GM13977 (cell line): ENCODE measurements around the gene TTN.

Experiments used
- DNase-seq: peaks from one replicate; pipeline ENCODE4 v3.0.0; 2012; ENCODE audit warnings: low spot score
- in situ Hi-C: fragments of 300-500 bp; cut with MboI; formaldehyde crosslinking; loops from one replicate; pipeline ENCODE4 v1.12.0; 2022; ENCODE audit warnings: low sequenced_read_pairs, low pct_unique_long_range_greater_than_20kb, mixed read lengths, inconsistent platforms; ENCODE audit not compliant: unreplicated experiment
- TF ChIP-seq, protein P1 (sequence below): IDR thresholded peaks from 2 replicates; pipeline ENCODE4 v1.5.1; 2012; ENCODE audit warnings: mild to moderate bottlenecking, control low read depth; ENCODE audit not compliant: insufficient read depth; ENCODE audit errors: extremely low read depth, missing control alignments

TTN gene

DNA sequence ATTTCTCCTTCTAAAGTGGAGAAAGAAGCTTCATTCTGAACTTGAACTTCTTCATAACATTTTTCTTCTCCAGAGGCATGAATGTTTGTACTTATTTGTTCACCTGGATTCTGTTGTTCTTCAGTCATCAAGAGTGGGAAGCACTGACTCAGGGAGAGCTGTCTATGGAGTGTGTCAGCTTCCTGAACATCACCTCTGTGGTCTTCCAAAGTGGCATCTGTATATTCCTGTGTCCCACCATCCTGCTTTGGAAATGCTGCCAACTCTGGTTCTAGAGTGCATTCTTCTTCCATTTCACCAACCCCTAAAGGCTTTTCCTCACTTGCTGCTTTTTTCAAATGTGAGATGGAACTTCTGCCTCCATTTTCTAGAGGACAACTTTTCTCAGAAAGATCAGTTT, 59.5 kb downstream of the TTN start:
- in situ Hi-C loops: no loop called here
- TF ChIP-seq, protein P1, sequence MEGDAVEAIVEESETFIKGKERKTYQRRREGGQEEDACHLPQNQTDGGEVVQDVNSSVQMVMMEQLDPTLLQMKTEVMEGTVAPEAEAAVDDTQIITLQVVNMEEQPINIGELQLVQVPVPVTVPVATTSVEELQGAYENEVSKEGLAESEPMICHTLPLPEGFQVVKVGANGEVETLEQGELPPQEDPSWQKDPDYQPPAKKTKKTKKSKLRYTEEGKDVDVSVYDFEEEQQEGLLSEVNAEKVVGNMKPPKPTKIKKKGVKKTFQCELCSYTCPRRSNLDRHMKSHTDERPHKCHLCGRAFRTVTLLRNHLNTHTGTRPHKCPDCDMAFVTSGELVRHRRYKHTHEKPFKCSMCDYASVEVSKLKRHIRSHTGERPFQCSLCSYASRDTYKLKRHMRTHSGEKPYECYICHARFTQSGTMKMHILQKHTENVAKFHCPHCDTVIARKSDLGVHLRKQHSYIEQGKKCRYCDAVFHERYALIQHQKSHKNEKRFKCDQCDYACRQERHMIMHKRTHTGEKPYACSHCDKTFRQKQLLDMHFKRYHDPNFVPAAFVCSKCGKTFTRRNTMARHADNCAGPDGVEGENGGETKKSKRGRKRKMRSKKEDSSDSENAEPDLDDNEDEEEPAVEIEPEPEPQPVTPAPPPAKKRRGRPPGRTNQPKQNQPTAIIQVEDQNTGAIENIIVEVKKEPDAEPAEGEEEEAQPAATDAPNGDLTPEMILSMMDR: no peak
- DNase-seq: no peak

DNA sequence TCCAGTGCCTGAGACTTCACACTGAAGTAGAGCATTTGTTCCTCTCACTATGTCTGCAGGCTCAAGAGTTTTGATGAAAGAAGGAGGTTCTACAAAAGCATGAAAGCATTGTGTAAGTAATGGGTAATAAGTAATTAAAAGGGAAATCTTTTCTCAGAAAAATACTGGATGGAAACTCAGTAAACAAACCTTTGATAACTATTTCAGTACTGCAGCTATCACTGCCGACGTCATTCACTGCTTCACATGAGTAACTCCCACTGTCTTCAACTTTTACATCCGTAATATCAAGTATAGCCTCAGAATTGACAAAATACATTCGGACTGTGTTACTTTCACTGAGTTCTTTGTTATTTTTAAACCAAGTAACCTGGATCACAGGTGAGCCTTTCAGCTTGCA, 72.7 kb downstream of the TTN start:
- no peak for DNase-seq
- in situ Hi-C loops: no loop called here
- TF ChIP-seq, protein P1: no peak

DNA sequence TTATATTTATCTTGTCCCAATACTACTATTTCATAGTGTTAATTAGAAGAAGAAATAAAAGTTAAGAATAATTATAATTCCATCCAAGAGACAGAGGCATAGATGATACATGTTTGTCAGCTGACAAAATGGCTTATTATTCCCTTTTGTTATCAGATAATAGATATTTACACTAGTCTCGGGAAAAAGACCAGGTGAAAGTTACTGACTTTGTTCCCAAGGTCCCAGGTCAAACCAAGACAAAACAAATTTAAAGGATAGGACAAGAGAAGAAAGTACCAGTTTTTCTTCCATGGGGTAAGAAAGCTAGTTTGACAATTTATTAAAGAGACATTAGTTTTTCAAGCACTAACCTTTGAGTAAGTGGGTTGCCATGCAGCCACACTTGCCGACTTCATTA, 73.2 kb downstream of the TTN start:
- DNase-seq: no peak
- TF ChIP-seq, protein P1: no peak
- in situ Hi-C loops: no loop called here

DNA sequence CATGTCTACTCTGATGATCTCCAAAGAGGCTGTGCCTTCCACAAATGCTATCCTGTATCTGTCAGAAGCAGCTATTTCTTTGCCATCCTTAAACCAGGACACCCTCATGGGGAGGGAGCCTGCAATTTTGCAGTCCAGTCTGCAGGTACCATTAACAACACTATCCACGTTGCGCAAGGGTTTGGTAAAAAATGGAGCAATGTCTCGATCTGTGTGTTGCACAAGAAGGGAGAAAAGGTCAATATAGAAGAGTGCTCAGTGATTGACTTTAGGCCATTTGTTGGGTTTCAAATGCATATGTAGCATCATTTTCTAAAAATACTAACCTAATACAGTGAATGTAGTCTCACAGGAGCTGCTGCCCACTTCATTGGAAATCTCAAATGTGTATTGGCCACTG, 74.3 kb downstream of the TTN start:
- no peak for DNase-seq
- in situ Hi-C loops: no loop called here
- TF ChIP-seq, protein P1: no peak

DNA sequence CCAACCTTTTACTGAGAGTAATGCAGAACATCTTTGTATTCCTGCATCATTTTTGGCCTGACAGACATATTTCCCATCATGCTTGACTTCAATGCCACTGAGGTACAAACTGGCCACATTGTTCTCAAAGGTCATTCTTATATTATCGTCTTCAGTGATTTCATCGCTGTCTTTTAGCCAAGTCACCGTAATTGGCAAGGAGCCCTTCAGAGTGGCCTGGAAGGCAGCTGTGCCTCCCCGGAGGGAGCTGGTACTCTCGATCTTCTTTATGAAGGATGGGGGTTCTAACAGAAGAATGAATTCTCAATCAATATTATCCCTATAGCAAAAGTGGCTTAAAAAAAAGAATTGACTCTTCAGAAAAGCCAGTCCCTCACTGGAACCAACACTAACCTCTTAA, 75.9 kb downstream of the TTN start:
- in situ Hi-C loops: no loop called here
- no peak for DNase-seq

DNA sequence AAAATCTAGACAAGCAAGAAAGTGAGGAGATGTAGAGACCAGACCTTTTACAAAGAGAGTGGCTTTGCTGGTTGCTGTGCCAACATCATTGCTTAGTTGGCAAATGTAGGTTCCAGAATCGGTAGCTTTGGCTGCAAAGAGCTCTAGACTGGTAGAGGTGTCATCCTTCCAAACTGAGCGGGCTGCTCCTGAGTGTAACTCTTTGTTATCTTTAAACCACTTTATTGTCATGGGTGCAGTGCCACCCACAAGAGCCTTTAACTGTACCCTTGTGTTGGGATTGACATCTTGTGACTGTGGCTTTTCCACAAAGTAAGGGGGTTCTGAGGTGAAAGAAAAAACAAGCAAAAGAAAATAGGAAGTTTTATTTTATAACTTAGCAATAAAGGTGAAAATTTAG, 77.2 kb downstream of the TTN start:
- in situ Hi-C loops: no loop called here
- TF ChIP-seq, protein P1: no peak
- DNase-seq: no peak

More for the DNA sequence above, 75.9 kb downstream of the TTN start:
- TF ChIP-seq, protein P1: no peak

DNA sequence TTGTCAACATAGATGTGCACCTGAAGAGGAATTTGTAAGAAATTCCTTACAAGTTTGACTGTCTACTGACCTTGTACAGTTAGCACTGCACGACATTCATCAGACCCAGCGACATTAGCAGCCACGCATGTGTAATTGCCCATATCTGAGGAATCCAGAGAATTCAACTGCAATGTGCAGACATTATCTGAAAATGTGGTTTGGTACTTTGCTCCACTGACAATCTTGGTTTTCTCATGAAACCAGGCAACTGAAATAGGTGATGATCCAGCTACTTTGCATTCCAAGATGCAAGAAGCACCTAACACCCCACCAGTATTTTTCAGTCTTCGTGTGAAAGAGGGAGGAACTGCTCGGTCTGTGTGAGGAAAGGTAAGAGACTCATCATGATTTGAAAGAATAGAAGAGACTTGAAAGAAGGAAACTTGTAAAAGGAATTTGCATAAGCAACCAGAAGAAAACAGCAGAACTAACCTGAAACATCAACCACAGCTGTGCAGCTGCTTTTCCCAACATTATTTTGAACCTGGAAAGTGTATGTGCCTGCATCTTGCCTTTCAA, 83.4 kb downstream of the TTN start:
- TF ChIP-seq, protein P1: no peak

More for the DNA sequence above, 83.4 kb downstream of the TTN start:
- in situ Hi-C loops: no loop called here
- DNase-seq: no peak
